ENCODE measurements around the gene FXR2. TPM values are rescaled to one million over a fixed set of nuclear protein-coding genes. Genes with fewer than 3 reads are reported as not detected.

Gene FXR2
- total and polyA plus RNA-seq, 9 of the 15 experiments (the other 6 are each of a cell fraction or from before 2014, with no cell fraction given), result 2.0 to 49.3 (median 24.5) TPM

DNA sequence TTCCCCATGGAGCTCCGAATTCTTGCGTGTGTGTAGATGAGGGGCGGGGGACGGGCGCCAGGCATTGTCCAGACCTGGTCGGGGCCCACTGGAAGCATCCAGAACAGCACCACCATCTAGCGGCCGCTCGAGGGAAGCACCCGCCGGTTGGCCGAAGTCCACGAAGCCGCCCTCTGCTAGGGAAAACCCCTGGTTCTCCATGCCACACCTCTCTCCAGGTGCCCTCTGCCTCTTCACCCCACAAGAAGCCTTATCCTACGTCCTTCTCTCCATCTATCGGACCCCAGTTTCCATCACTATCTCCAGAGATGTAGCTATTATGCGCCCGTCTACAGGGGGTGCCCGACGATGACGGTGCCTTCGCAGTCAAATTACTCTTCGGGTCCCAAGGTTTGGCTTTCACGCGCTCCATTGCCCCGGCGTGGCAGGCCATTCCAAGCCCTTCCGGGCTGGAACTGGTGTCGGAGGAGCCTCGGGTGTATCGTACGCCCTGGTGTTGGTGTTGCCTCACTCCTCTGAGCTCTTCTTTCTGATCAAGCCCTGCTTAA lies 53.6 kb downstream of the FXR2 start (continued):
- TF ChIP-seq, protein P1, sequence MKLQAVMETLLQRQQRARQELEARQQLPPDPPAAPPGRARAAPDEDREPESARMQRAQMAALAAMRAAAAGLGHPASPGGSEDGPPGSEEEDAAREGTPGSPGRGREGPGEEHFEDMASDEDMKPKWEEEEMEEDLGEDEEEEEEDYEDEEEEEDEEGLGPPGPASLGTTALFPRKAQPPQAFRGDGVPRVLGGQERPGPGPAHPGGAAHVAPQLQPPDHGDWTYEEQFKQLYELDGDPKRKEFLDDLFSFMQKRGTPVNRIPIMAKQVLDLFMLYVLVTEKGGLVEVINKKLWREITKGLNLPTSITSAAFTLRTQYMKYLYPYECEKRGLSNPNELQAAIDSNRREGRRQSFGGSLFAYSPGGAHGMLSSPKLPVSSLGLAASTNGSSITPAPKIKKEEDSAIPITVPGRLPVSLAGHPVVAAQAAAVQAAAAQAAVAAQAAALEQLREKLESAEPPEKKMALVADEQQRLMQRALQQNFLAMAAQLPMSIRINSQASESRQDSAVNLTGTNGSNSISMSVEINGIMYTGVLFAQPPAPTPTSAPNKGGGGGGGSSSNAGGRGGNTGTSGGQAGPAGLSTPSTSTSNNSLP (IDR thresholded peaks at IDR 0.05; ENCODE audit: borderline replicate concordance, low read depth, low read length), result no peak
- TF ChIP-seq DDX20 (tag; IDR thresholded peaks at IDR 0.05; ENCODE audit: low read depth) (no peak), ZNF699 (CRISPR knock-in tag; IDR thresholded peaks at IDR 0.05; ENCODE audit: insufficient replicate concordance) (no peak), TARDBP (IDR thresholded peaks at IDR 0.05) (no peak), BHLHE40 (IDR thresholded peaks at IDR 0.05; ENCODE audit: low read length) (no peak), U2AF1 (optimal IDR thresholded peaks at IDR 0.05; ENCODE audit: low read depth, low read length) (no peak), ZNF175 (CRISPR knock-in tag; IDR thresholded peaks at IDR 0.05; ENCODE audit: low read depth) (no peak), NUFIP1 (IDR thresholded peaks at IDR 0.05; ENCODE audit: partially characterized antibody) (no peak), HDAC8 (tag; IDR thresholded peaks at IDR 0.05) (no peak), MYC (IDR thresholded peaks at IDR 0.05; ENCODE audit: low read depth, low read length) (no peak; the same call in 1 of the 2 replicates), MYC (CRISPR knock-in tag; IDR thresholded peaks at IDR 0.05; ENCODE audit: borderline replicate concordance, low read depth) (peak; percentile 55; the same call in 1 of the 2 replicates), SIX5 (IDR thresholded peaks at IDR 0.05; ENCODE audit: borderline replicate concordance in 1 of 2, insufficient read depth in 1 of 2, low read depth in 1 of 2, low read length in 2 of 2) (no peak), TFAM (CRISPR knock-in tag; conservative IDR thresholded peaks at IDR 0.05) (no peak), RB1 (IDR thresholded peaks at IDR 0.05; ENCODE audit: low read depth) (peak; percentile 61; the same call in 1 of the 2 replicates), TAF15 (IDR thresholded peaks at IDR 0.05; ENCODE audit: low read depth, low read length) (no peak), CBX2 (IDR thresholded peaks at IDR 0.05; ENCODE audit: insufficient read depth, low read length, poor library complexity, severe bottlenecking) (no peak), ESRRA (IDR thresholded peaks at IDR 0.05; ENCODE audit: borderline replicate concordance, low read depth) (no peak), SMAD4 (CRISPR knock-in tag; conservative IDR thresholded peaks at IDR 0.05) (no peak), SMAD2 (IDR thresholded peaks at IDR 0.05; ENCODE audit: low read depth, low read length) (no peak), FOXA3 (CRISPR knock-in tag; conservative IDR thresholded peaks at IDR 0.05 in 1 of 2, IDR thresholded peaks at IDR 0.05 in 1 of 2) (no peak)
- TF ChIP-seq, protein P2, sequence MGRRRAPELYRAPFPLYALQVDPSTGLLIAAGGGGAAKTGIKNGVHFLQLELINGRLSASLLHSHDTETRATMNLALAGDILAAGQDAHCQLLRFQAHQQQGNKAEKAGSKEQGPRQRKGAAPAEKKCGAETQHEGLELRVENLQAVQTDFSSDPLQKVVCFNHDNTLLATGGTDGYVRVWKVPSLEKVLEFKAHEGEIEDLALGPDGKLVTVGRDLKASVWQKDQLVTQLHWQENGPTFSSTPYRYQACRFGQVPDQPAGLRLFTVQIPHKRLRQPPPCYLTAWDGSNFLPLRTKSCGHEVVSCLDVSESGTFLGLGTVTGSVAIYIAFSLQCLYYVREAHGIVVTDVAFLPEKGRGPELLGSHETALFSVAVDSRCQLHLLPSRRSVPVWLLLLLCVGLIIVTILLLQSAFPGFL (CRISPR knock-in tag; IDR thresholded peaks at IDR 0.05), result no peak
- TF ChIP-seq, protein P3, sequence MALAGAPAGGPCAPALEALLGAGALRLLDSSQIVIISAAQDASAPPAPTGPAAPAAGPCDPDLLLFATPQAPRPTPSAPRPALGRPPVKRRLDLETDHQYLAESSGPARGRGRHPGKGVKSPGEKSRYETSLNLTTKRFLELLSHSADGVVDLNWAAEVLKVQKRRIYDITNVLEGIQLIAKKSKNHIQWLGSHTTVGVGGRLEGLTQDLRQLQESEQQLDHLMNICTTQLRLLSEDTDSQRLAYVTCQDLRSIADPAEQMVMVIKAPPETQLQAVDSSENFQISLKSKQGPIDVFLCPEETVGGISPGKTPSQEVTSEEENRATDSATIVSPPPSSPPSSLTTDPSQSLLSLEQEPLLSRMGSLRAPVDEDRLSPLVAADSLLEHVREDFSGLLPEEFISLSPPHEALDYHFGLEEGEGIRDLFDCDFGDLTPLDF (CRISPR knock-in tag; IDR thresholded peaks at IDR 0.05), result no peak; the same call in 1 of the 2 replicates
- TF ChIP-seq, protein P4, sequence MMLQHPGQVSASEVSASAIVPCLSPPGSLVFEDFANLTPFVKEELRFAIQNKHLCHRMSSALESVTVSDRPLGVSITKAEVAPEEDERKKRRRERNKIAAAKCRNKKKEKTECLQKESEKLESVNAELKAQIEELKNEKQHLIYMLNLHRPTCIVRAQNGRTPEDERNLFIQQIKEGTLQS (IDR thresholded peaks at IDR 0.05), result no peak
- TF ChIP-seq, protein P4 (CRISPR knock-in tag; conservative IDR thresholded peaks at IDR 0.05), result no peak

All from K562 (cell line).